HG03097 (cell line): Measurements from ENCODE around the gene EMID1.

Experiments used
- ATAC-seq: cut with Tn5 transposase; IDR thresholded peaks from one replicate; pipeline ENCODE4 v1.9.1; 2021; ENCODE audit not compliant: unreplicated experiment, low FRiP score

EMID1 gene

GRCh38 chr22:29256606-29257325, 51.1 kb downstream of the EMID1 start:
- no peak for ATAC-seq

- ATAC-seq, result no peak
These were observed 52.1 kb downstream of the EMID1 start for GRCh38 chr22:29257751-29258181.

- no peak for ATAC-seq
These were observed 52.9 kb downstream of the EMID1 start for GRCh38 chr22:29258407-29259252.

- no peak for ATAC-seq
These were observed 53.7 kb downstream of the EMID1 start for GRCh38 chr22:29259253-29259899.

GRCh38 chr22:29260031-29260560, 54.4 kb downstream of the EMID1 start:
- ATAC-seq, result no peak

- ATAC-seq, result no peak
These were observed 55.1 kb downstream of the EMID1 start for GRCh38 chr22:29260601-29261315.

- ATAC-seq, result no peak
These were observed 58.1 kb downstream of the EMID1 start for GRCh38 chr22:29263791-29264276.

- no peak for ATAC-seq
These were observed 59.6 kb downstream of the EMID1 start for GRCh38 chr22:29265305-29265704.

GRCh38 chr22:29265929-29266328, 60.2 kb downstream of the EMID1 start:
- no peak for ATAC-seq

GRCh38 chr22:29266564-29267461, 61.1 kb downstream of the EMID1 start:
- ATAC-seq, result no peak

- no peak for ATAC-seq
These were observed 61.8 kb downstream of the EMID1 start for GRCh38 chr22:29267462-29267857.

- ATAC-seq, result peak; percentile 67
These were observed 62.3 kb downstream of the EMID1 start, which contains the start of the genes EWSR1 and RHBDD3 for GRCh38 chr22:29267858-29268510. Gene EWSR1, plus strand, starts transcription at chr22:29268268. Its CDS starts 69 bp downstream, at chr22:29268337. Gene RHBDD3, minus strand, starts transcription at chr22:29267981. Its CDS starts 2,355 bp downstream, at chr22:29265626.

- ATAC-seq, result peak; percentile 15
These were observed 63.0 kb downstream of the EMID1 start for GRCh38 chr22:29268511-29269229.

GRCh38 chr22:29269230-29269604, 63.5 kb downstream of the EMID1 start:
- no peak for ATAC-seq

GRCh38 chr22:29269731-29270474, 64.2 kb downstream of the EMID1 start:
- no peak for ATAC-seq

GRCh38 chr22:29270475-29271271, 65.0 kb downstream of the EMID1 start:
- ATAC-seq, result no peak
